G401 (cell line): ENCODE measurements around the gene SELENOM. TPM values are rescaled to one million over a fixed set of nuclear protein-coding genes. Genes with fewer than 3 reads are reported as not detected.

ENCODE experiments used
- DNase-seq: peaks from one replicate; pipeline ENCODE4 v3.0.0-alpha.2; 2015; ENCODE audit warnings: low spot score
- in situ Hi-C: cut with HindIII; loops from 2 replicates; pipeline ENCODE4 v1.10.0; 2016; ENCODE audit warnings: low sequenced_read_pairs, mixed read lengths
- total RNA-seq: library from RNA; depleted of rRNA; stranded (reverse); fragments of >200 nt; shearing (Covaris generic); gene quantifications from 2 replicates; pipeline ENCODE4 v1.2.3, GENCODE V29; 2014; rRNA removed

Gene SELENOM
- 55.1 and 115 TPM in 2 replicates for total RNA-seq

- DNase-seq = peak; percentile 98
- in situ Hi-C loops = no loop called here
These were observed at the start of gene SELENOM for GRCh38 chr22:31107178-31107893. Gene SELENOM (minus strand): TSS chr22:31107568. CDS start chr22:31107505, 63 bp downstream.

GRCh38 chr22:31155422-31155821, 48.1 kb upstream of the SELENOM start:
- in situ Hi-C loops = no loop called here
- DNase-seq = no peak

- in situ Hi-C loops = no loop called here
- no peak for DNase-seq
These were observed 47.6 kb upstream of the SELENOM start for GRCh38 chr22:31154975-31155374.

GRCh38 chr22:31153357-31153756, 46.0 kb upstream of the SELENOM start:
- DNase-seq = no peak
- in situ Hi-C loops = no loop called here

- DNase-seq = no peak
- in situ Hi-C loops = no loop called here
These were observed 44.5 kb upstream of the SELENOM start for GRCh38 chr22:31151872-31152271.

GRCh38 chr22:31150615-31151014, 43.2 kb upstream of the SELENOM start:
- in situ Hi-C loops = no loop called here

GRCh38 chr22:31148953-31149627, 41.7 kb upstream of the SELENOM start:
- in situ Hi-C loops = no loop called here
- peak; percentile 86 for DNase-seq

More at GRCh38 chr22:31150615-31151014, 43.2 kb upstream of the SELENOM start:
- no peak for DNase-seq

GRCh38 chr22:31148488-31148887, 41.1 kb upstream of the SELENOM start:
- in situ Hi-C loops = no loop called here

GRCh38 chr22:31144223-31144622, 36.9 kb upstream of the SELENOM start:
- in situ Hi-C loops = no loop called here

More at GRCh38 chr22:31148488-31148887, 41.1 kb upstream of the SELENOM start:
- no peak for DNase-seq

GRCh38 chr22:31143537-31143936, 36.2 kb upstream of the SELENOM start:
- in situ Hi-C loops = no loop called here
- DNase-seq = no peak

More at GRCh38 chr22:31144223-31144622, 36.9 kb upstream of the SELENOM start:
- DNase-seq = no peak

GRCh38 chr22:31143038-31143437, 35.7 kb upstream of the SELENOM start:
- DNase-seq = no peak
- in situ Hi-C loops = no loop called here

GRCh38 chr22:31142285-31142684, 34.9 kb upstream of the SELENOM start:
- in situ Hi-C loops = no loop called here
- no peak for DNase-seq

- DNase-seq = no peak
- in situ Hi-C loops = no loop called here
These were observed 34.2 kb upstream of the SELENOM start for GRCh38 chr22:31141551-31141950.

- in situ Hi-C loops = no loop called here
- no peak for DNase-seq
These were observed 33.4 kb upstream of the SELENOM start for GRCh38 chr22:31140746-31141145.

GRCh38 chr22:31139866-31140716, 32.7 kb upstream of the SELENOM start, which contains the start of gene PLA2G3:
Gene PLA2G3 (minus strand): TSS chr22:31140508. CDS start chr22:31140354, 154 bp downstream.
- peak; percentile 65 for DNase-seq

GRCh38 chr22:31139066-31139465, 31.7 kb upstream of the SELENOM start:
- DNase-seq = no peak
- in situ Hi-C loops = no loop called here

More at GRCh38 chr22:31139866-31140716, 32.7 kb upstream of the SELENOM start, which contains the start of gene PLA2G3:
- in situ Hi-C loops = no loop called here

GRCh38 chr22:31138126-31138525, 30.8 kb upstream of the SELENOM start:
- no peak for DNase-seq
- in situ Hi-C loops = no loop called here

GRCh38 chr22:31137721-31138120, 30.4 kb upstream of the SELENOM start:
- in situ Hi-C loops = no loop called here
- no peak for DNase-seq

- no peak for DNase-seq
- in situ Hi-C loops = no loop called here
These were observed 29.3 kb upstream of the SELENOM start for GRCh38 chr22:31136711-31137110.
